Measurements from ENCODE around the gene SH3BGRL.
"Not testable (repeated sequence)": the region's sequence is repeated elsewhere in the genome, so short reads cannot be mapped to it uniquely, and the experiment has no call there.

SH3BGRL gene

DNA sequence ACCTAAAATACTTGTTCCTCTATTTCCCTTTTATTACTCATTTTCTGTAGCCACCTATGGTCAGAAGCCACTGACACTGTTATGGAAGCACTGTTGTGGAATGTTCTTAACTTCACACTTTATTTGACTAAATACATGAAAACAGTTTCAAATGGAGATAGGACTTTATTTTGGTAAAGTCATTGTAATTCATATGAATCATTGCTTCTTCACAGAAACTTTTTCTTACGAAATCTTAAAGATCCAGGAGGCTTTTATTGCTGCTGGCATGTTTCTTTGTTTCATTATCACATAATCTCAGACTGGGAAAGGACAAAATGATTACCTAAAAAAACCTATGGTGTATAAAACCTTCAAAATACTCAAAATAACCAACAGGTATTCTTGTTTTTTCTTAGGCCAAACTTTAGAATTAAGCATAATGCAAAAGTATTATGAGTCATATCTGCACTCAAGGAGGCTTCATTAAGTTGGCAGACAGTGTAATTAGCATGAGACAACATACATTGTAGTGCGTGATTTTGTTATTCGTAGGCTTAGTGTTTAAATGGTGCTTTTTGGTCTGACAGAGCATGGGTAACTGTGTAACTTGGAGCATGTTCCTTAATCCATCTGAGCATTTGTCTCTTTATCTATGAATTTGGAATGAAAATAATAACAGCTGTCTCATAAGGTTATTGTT lies 58.0 kb downstream of the SH3BGRL start:
- no peak for DNase-seq (ENCODE audit: low spot score)

DNA sequence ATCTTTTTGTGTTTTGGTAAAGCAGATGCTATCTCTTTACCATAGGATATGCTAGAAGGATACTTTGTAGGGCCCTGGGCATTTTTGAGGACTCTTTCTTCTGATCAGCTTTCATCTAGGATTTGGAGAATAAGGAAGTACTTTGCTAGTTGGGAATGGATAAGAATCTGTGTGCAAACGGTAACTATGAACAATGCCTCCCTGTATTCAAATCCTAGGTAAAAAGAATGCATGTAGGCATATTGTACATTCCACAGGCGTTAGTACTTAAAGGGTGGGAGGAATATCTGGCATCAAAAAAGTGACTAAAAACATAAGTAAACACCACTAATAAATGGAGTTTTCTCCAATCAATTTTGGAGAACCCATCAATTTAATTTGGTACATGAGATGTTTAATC lies 59.7 kb downstream of the SH3BGRL start:
- DNase-seq (ENCODE audit: low spot score), result no peak

DNA sequence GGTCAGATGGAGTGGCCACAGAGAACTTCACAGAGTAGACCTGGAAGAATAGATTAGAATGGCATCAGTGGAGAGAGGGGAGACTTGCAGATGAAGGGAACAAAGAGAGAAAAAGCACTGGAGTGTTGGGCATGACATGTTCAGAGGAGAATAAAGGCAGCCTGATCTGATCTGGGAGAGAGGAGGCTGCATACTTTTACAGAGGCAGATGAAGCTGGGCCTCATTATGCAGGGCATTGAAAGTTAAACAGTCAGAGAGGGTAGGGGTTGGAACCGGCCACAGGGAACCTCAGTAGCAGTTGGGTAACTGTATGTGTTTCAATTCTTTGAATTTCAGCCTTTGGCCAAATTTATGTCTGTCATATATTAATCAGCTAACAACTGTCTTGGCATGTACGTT lies 61.2 kb downstream of the SH3BGRL start:
- no peak for DNase-seq (ENCODE audit: low spot score)

DNA sequence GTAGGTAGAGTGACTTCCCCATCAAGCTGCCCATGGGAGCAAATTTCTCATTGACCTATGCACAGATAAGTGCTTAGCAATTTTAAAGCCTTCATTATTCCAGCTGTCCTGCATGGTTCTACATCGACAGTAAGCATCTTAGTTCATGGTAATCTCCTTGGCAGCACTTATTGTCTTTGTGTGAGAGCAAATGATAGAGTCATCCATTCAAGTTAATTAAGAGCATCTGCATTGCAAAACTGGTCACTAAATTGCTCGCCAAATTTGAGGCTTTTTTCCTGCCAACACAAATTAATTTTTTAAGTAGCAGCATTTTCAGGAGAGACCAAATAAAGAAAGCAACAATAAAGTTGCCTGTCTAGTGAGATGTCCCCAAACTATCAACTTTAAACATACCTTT lies 76.7 kb downstream of the SH3BGRL start:
- no peak for DNase-seq (ENCODE audit: low spot score)

DNA sequence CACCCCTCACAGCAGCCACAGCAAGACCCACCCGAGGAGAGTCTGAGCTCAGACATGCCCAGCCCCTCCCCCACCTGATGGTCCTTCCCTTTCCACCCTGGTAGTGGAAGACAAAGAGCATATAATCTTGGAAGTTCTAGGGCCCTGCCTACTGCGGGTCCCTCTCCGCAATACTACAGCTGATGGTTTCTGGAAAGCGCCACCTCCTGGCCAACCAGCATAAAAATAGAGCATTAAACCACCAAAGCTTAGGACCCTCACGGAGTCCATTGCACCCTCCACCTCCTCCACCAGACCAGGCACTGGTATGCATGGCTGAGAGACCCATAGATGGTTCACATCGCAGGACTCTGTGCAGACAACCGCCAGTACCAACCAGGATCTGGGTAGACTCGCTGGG lies 78.2 kb downstream of the SH3BGRL start:
- no peak for DNase-seq (ENCODE audit: low spot score)

DNA sequence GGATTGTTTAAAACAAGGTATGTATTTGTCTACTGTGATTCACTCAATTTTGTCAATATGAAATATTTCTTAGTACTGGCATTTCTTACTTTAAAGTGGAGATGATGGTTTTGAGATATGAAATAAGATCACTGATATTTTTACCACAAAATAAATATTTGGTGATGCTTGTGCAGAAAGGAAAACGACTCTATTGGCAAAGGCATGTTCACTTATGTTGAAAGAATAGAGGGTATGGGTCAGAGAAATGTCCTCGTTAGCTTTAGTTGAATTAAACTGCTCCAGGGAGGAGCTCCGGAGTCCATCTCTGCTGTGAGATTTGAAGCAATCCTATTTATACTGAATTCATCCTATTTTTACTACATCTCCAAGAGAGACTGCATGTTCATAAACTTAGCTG lies 84.2 kb downstream of the SH3BGRL start:
- no peak for DNase-seq (ENCODE audit: low spot score)

DNA sequence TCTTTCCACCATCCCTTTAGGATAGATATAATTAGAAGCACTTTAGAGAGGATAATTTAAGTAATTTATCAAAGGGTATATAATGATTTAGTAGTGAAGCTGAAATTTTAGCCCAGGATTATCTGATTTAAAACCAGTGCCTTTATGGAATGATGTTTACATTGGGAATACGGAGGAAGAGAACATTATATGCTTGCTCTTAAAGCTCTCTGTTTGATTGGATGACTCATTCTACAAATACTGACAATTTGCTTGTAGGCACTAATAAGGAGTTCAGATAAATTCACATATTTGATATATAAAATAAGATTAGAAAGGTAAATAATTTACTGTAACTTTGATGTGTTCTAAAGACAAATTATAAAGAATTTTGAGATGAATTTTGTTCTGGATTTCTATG lies 84.7 kb downstream of the SH3BGRL start:
- DNase-seq (ENCODE audit: low spot score), result no peak

DNA sequence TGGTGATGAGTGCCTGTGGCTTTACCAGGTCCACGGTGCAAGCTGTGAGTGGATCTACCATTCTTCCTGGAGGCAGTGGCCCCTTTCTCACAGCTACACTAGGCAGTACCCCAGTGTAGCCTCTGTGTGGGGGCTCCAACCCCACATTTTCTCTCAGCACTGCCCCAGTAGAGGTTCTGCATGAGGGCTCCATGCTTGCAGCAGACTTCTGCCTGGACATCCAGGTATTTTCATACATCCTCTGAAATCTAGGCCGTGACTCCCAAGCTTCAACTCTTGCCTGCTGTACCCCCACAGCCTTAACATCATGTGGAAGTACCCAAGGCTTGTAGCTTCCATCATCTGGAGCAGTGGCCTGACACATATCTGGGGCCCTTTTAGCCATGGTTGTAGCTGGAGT lies 90.1 kb downstream of the SH3BGRL start:
- DNase-seq (ENCODE audit: low spot score), result no peak

DNA sequence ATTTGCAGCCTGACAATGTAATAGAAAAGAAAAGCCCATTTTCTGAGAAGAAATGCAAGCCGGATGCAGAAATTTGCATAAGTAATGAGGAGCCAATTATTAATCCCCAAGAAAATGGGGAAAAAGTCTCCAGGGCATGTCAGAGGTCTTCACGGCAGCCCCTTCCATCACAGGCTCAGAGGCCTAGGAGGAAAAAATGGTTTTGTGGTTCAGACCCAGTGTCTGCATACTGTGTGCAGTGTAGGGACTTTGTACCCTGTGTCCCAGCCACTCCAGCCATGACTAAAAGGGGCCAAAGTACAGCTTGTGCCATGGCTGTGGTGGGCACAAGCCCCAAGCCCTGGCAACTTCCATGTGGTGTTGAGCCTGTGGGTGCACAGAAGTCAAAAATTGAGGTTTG lies 92.2 kb downstream of the SH3BGRL start:
- DNase-seq (ENCODE audit: low spot score), result no peak

DNA sequence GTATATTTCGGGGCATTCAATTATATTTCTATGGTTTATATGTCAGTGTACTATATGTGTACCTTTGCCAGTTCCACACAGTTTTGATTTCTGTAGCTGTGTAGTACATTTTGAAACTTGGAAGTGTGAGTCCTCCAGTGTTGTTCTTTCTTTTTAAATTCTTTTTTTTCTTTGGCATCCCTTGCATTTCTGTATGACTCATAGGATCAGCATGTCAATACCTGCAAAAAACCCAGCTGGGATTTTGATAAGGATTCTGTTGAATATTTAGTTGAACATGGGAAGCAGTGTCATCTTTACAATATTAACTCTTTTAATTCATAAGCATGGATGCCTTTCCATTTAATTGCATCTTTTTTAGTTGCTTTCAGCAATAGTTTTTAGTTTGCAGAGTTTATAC lies 100.0 kb downstream of the SH3BGRL start:
- no peak for DNase-seq (ENCODE audit: low spot score)

DNA sequence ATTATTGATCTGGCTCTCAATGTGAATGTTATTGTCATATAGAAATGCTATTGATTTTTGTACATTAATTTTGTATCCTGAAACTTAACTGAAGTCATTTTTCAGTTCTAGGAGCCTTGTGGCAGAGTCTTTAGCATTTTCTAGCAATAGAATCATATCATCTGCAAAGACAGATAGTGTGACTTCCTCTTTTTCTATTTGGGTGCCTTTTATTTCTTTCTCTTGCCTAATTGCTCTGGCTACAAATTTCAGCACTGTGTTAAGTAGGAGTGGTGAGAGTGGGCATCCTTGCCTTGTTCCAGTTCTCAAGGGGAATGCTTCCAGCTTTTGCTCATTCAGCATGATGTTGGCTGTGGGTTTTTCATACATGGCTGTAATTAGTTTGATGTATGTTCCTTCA lies 102.7 kb downstream of the SH3BGRL start:
- DNase-seq (ENCODE audit: low spot score), result no peak

DNA sequence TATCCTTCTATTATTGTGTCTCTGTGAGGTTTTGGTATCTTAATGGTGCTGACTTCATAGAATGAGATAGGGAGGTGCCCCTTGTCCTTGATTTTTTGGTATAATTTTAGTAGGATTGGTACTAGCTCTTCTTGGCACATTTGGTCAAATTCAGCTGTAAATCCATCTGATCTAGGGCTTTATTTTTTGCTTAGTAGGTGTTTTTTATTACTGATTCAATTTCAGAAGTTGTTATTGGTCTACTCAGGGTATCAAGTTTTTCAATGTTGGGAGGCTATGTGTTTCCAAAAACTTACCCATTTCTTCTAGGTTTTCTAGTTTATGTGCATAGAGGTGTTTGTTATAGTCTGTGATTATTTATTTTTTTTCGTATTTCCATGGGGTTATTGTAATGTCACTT lies 103.3 kb downstream of the SH3BGRL start:
- DNase-seq (ENCODE audit: low spot score), result no peak

DNA sequence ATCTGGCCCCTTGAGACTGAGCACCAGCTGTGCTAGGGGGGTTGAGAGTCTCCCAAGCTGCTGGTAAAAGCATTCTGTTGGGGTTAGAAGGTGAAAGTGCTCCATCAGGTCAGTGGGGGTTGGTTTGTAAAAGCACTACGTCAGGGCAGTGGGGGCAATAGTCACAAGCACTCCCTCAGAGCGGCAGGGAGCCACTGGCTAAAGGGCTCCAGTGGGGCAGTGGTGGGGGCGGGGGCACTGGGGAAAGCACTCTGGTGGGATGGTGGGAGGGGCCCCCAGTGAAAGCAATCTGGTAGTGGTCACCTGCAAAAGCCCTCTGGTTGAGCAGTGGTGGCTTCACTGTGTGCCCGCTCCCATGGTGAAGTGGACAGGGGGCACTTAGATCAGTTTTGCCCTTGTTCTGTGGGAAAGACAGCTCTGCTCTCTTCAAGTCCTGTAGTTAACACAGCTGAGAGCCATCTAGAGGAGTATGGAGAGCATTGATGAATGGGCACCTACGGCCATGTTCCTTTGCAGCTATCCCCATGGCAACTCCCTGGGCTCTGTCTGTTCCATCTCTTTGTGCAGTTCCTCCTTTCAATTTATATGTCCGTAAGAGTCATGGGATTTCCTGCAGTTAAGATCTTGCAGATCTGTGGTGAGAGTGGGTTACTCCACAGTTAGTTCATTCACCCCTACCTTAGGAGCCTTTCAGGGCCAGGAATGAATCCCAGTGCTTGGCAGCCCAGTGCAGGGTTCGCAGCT lies 106.4 kb downstream of the SH3BGRL start:
- no peak for DNase-seq (ENCODE audit: low spot score)

DNA sequence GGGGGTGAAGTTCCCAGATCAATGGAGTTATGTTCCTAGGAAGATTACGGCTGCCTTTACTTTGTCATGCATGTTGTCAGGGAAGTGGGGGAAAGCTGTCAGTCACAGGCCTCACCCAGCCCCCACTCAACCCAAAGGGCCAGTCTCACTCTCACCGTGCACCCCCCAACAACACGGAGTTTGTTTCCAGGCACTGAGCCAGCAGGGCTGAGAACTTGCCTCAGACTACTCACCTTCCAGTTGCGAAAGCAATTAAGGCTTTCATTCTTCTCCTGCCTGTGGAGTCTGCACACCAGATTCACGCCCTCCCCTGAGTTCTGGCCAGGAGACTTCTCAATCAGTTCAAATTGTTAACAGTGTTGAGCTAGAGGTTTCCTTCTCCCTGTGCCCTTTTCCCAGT lies 114.3 kb downstream of the SH3BGRL start:
- DNase-seq (ENCODE audit: low spot score), result no peak

DNA sequence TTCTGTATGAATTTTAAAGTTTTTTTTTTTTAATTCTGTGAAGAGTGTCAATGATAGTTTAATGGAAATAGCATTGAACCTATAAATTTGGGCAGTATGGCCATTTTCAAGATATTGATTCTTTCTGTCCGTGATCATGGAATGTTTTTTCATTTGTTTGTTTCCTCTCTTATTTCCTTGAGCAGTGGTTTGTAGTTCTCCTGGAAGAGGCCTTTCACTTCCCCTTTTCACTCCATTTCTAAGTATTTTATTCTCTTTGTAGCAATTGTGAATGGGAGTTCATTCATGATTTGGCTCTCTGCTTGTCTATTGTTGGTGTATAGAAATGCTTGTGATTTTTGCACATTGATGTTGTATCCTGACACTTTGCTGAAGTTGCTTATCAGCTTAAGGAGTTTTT lies 129.8 kb downstream of the SH3BGRL start:
- DNase-seq (ENCODE audit: low spot score), result not testable (repeated sequence)

DNA sequence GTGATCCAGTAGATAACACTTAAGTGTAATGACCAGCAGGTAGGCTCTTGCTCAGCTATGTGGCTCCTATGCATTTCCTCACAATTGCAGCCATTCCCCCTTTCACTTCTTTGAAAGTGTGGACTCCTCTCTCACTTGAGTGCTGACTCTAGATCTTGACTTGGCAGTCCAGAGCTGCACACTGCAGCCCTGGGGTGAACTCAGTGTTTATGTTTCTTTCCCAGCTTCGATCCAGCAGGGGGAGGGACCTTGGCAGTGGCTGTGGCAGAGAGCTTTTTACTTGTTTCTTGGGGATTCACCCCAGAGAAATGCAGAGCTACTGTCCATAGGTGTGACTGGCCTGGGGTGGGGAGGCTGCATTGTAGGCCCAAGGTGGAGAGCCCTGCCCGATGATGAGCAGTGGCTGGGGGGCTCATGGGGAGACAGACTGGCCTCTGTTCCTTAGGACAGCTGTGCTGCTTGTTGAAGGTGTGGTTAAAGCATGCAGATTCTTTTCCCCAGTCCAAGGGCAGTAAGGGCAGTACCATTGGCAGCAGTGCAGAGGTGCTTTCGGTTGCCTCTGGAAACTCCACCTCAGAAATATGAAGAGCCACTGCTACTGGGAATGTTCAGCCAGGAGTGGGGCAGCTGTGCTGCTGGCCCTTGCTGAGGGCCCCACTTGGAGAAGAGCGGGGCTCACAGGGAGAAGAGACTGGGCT lies 134.7 kb downstream of the SH3BGRL start:
- no peak for DNase-seq (ENCODE audit: low spot score)

DNA sequence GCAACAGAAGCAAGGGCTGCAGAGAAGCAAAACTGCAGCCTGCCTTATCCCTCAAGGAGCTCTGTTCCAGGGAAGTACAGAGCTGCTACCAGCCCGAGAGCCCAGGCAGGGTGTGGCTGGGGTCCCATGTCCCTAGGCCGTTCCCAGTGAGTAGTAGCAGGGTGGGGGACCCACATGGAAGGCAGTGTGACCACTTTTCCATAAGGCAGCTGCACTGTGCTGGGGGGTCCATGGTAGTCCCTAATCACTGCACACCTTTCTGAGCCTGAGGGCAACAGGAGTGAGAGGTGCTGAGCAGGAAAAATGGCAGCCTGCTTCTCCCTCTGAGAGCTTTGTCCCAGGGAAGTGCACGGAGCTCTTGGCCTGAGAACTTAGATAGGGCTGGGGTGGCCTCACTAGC lies 135.9 kb downstream of the SH3BGRL start:
- DNase-seq (ENCODE audit: low spot score), result no peak

DNA sequence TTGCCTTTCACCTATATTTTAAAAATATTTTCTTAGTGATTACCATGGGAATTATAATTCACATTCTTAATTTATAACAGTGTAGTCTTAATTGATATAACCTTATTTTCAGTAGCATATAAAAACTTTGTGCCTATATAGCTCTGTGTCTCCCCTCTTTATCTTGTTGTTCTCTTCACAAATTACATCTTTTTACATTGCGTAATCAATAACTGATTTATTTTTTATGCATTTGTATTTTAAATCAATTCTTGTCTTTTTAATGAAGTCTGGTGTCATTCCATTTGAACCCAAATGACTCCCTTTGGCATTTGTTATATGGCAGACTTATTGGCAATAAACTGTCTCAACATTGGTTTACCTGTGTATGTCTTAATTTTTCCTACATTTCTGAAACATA lies 137.0 kb downstream of the SH3BGRL start:
- no peak for DNase-seq (ENCODE audit: low spot score)

DNA sequence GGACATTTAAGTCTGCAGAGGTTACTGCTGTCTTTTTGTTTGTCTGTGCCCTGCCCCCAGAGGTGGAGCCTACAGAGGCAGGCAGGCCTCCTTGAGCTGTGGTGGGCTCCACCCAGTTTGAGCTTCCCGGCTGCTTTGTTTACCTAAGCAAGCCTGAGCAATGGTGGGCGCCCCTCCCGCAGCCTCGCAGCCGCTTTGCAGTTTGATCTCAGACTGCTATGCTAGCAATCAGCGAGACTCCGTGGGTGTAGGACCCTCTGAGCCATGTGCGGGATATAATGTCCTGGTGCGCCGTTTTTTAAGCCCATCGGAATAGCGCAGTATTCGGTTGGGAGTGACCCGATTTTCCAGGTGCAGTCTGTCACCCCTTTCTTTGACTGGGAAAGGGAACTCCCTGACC lies 143.4 kb downstream of the SH3BGRL start:
- not testable (repeated sequence) for DNase-seq (ENCODE audit: low spot score)
